Calu3 (cell line): ENCODE results near the gene ACADSB. TPM values are rescaled to one million over a fixed set of nuclear protein-coding genes. Genes with fewer than 3 reads are reported as not detected.

Experiments
- BruUV-seq: library from RNA; stranded (reverse); fragments of 400-500 nt; replicated peaks from 2 replicates; lab custom pipeline; 2021; lab: Mats Ljungman, UMichigan
- CTCF ChIA-PET: fragments of 300-600 bp; sonication (Branson Sonifier 250); formaldehyde crosslinking; loops from one replicate; lab custom pipeline; 2022; ENCODE audit warnings: antibody characterized with exemption; lab: Charles Lee
- DNase-seq: peaks from one replicate; pipeline ENCODE4 v3.0.0; 2022
- H3K27ac Mint-ChIP-seq: one replicate; pipeline ENCODE4 v1.8.0; 2022; ENCODE audit warnings: mixed read lengths; ENCODE audit not compliant: unreplicated experiment
- H3K27me3 Mint-ChIP-seq: one replicate; pipeline ENCODE4 v1.8.0; 2022; ENCODE audit warnings: mixed read lengths; ENCODE audit not compliant: unreplicated experiment
- H3K36me3 Mint-ChIP-seq: one replicate; pipeline ENCODE4 v1.8.0; 2022; ENCODE audit warnings: mild to moderate bottlenecking, moderate library complexity, mixed read lengths; ENCODE audit not compliant: insufficient read depth, unreplicated experiment
- H3K4me1 Mint-ChIP-seq: one replicate; pipeline ENCODE4 v1.8.0; 2022; ENCODE audit warnings: mild to moderate bottlenecking, low read depth, mixed read lengths; ENCODE audit not compliant: unreplicated experiment
- H3K4me3 Mint-ChIP-seq: one replicate; pipeline ENCODE4 v1.8.0; 2022; ENCODE audit warnings: mild to moderate bottlenecking, low read depth, moderate library complexity, mixed read lengths; ENCODE audit not compliant: unreplicated experiment
- H3K9me3 Mint-ChIP-seq: one replicate; pipeline ENCODE4 v1.8.0; 2022; ENCODE audit warnings: low read depth, mixed read lengths; ENCODE audit not compliant: unreplicated experiment
- CTCF ChIP-seq: fragments of 200-600 bp; IDR thresholded peaks from one replicate; pipeline ENCODE4 v1.8.0; 2022; ENCODE audit warnings: antibody characterized with exemption; ENCODE audit not compliant: unreplicated experiment
- intact Hi-C: fragments of 100-400 bp; cut with micrococcal nuclease; formaldehyde crosslinking; loops from one replicate; pipeline ENCODE4 v1.10.0; 2022; ENCODE audit not compliant: unreplicated experiment
- total RNA-seq: library from RNA; stranded (reverse); gene quantifications from 2 replicates; pipeline ENCODE4 v1.2.3, GENCODE V29; 2022

The ACADSB gene
- total RNA-seq, 1 experiment from 2014 or later, result 11.3 TPM

GRCh38 chr10:123087348-123087747 lies 78.5 kb downstream of the ACADSB start:
- TF ChIP-seq CTCF, result no peak
- H3K27me3 Mint-ChIP-seq, result peaks cover 31% of the 10 kb centered on the region
- H3K27ac Mint-ChIP-seq, result no peak overlapping the region
- intact Hi-C loops, result no loop called here
- peaks cover 6% of the 10 kb centered on the region for H3K9me3 Mint-ChIP-seq
- CTCF ChIA-PET, result interaction anchor here (0.6 kb wide), 1 partner anchor 13 kb away, joined by 4 read pairs; no protein-coding TSS in a partner anchor
- H3K4me3 Mint-ChIP-seq, result no peak overlapping the region
- H3K36me3 Mint-ChIP-seq, result no peaks in the 10 kb centered on the region
- H3K4me1 Mint-ChIP-seq, result no peaks in the 10 kb centered on the region
- no peak for DNase-seq
- BruUV-seq, result no TSS peak

GRCh38 chr10:123087786-123088185 lies 79.0 kb downstream of the ACADSB start:
- BruUV-seq, result no TSS peak
- Mint-ChIP-seq H3K9me3 (peaks cover 6% of the 10 kb centered on the region), H3K36me3 (no peaks in the 10 kb centered on the region), H3K4me1 (no peaks in the 10 kb centered on the region), H3K4me3 (no peak overlapping the region), H3K27me3 (peaks cover 35% of the 10 kb centered on the region), H3K27ac (no peak overlapping the region)
- no peak for TF ChIP-seq CTCF
- no peak for DNase-seq
- intact Hi-C loops, result no loop called here
- CTCF ChIA-PET, result interaction anchor here (0.6 kb wide), 1 partner anchor 12 kb away, joined by 4 read pairs; no protein-coding TSS in a partner anchor

- no peaks in the 10 kb centered on the region for H3K4me1 Mint-ChIP-seq
- no peaks in the 10 kb centered on the region for H3K36me3 Mint-ChIP-seq
- H3K27me3 Mint-ChIP-seq, result peaks cover 44% of the 10 kb centered on the region
- no peak overlapping the region for H3K27ac Mint-ChIP-seq
- no peak overlapping the region for H3K4me3 Mint-ChIP-seq
- CTCF ChIA-PET, result no interaction called here
- DNase-seq, result no peak
- no peaks in the 10 kb centered on the region for H3K9me3 Mint-ChIP-seq
- TF ChIP-seq CTCF, result no peak
- no TSS peak for BruUV-seq
- intact Hi-C loops, result no loop called here
These were observed 84.0 kb downstream of the ACADSB start for GRCh38 chr10:123092635-123093414.

- BruUV-seq, result no TSS peak
These were observed 84.7 kb downstream of the ACADSB start for GRCh38 chr10:123093489-123093888.

More at GRCh38 chr10:123093489-123093888, 84.7 kb downstream of the ACADSB start:
- Mint-ChIP-seq H3K4me3 (no peak overlapping the region), H3K9me3 (no peaks in the 10 kb centered on the region), H3K4me1 (no peaks in the 10 kb centered on the region), H3K36me3 (no peaks in the 10 kb centered on the region), H3K27ac (no peak overlapping the region), H3K27me3 (peaks cover 44% of the 10 kb centered on the region)
- intact Hi-C loops, result no loop called here
- TF ChIP-seq CTCF, result no peak
- DNase-seq, result no peak
- CTCF ChIA-PET, result no interaction called here
